ENCODE data around the gene DCAF7.

- no peak for TF ChIP-seq YY1 (IDR thresholded peaks at IDR 0.05; ENCODE audit: insufficient read depth, insufficient read length)
- TF ChIP-seq ZNF274 (IDR thresholded peaks at IDR 0.05; ENCODE audit: low read depth, low read length), result no peak
Observed at GRCh38 chr17:63592797-63593196, 42.5 kb downstream of the DCAF7 start.

Data from NT2/D1 (cell line).